Ishikawa (cell line): ENCODE measurements around the gene SLC9A7.

Experiments
- CREB1 ChIP-seq: IDR thresholded peaks from 2 replicates; pipeline ENCODE4 v1.6.1; 2012; ENCODE audit warnings: low read depth
- EP300 ChIP-seq: IDR thresholded peaks from 2 replicates; pipeline ENCODE4 v1.6.1; 2012; ENCODE audit warnings: borderline replicate concordance
- REST ChIP-seq: IDR thresholded peaks from 2 replicates; pipeline ENCODE4 v1.6.1; 2012; ENCODE audit warnings: low read depth, mild to moderate bottlenecking

GRCh38 chrX:46647251-46647650 lies 111.7 kb downstream of the SLC9A7 start:
- TF ChIP-seq EP300 = no peak
- no peak for TF ChIP-seq REST
- no peak for TF ChIP-seq CREB1
